ENCODE measurements around the gene AGA.

Gene AGA

GRCh38 chr4:177385576-177386277 is 56.5 kb downstream of the AGA start:
- DNase-seq (ENCODE audit: low read depth), result no peak

- DNase-seq (ENCODE audit: low read depth), result no peak
Measured at GRCh38 chr4:177384856-177385397, 57.3 kb downstream of the AGA start.

GRCh38 chr4:177381762-177382310 is 60.4 kb downstream of the AGA start:
- no peak for DNase-seq (ENCODE audit: low read depth)
